SKM-1 treated with dmso at 0.1 percent for 144 hours (cell line): ENCODE measurements around the gene IL16.
"Not testable (repeated sequence)": the region's sequence is repeated elsewhere in the genome, so short reads cannot be mapped to it uniquely, and the experiment has no call there.

Experiments used
- DNase-seq: peaks from one replicate; lab custom pipeline; 2025; ENCODE audit not compliant: unreplicated experiment; lab: John Stamatoyannopoulos, UW

The IL16 gene

DNA sequence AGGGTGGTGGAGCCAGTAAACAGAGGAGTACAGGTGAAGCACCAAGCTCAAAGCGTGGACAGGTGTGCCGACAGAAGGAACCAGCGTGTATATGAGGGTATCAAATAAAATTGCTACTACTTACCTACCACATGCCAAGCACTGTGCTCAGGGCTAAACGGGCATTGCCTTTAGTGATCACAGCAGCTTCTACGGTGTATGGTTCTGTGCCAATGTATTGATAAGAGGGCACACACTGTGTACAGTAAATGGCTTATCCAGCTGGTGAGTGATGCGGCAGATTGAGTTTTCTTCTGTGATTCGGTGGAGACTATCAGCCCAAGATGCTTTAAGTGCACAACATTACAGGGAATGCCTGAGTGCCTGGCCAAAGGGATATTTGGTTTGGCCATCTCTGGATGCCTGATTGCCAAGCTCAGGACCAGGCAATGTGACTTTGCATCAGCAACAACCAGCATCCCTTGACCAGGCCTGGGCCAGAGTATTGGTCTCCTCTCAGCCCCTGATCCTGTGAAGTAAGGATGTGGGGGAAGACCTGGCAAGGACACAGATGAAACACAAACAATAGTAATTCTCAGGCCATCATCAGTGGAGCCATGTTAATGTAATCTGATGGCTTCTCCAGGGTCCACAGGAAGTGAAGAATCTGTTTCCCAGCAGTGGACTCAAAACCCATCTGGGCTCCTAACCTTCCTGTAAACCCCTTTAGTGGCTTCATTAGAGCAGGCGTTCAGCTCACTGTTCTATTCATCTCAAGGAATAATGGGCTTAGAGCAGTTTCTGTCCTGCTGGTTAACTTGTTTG is 113.2 kb downstream of the IL16 start:
- DNase-seq: no peak

DNA sequence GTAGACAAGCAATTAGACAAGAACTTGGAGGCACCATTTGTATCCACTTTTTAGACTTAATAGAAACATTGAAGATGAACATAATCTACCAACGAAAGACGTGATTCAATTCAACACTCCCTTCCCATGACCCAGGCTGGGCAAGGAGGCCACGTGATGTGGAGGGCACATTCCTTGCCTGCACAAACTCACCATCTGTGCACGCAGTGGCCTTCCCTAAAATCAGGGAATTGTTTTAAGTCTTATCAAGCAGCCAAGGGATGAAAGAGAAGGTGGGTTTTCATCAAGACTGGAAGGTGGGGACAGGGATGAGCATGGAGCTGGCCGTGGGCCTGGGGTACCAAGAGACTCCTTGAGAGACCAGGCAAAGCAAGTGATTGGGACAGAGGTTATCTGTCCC is 113.8 kb downstream of the IL16 start:
- DNase-seq: no peak

DNA sequence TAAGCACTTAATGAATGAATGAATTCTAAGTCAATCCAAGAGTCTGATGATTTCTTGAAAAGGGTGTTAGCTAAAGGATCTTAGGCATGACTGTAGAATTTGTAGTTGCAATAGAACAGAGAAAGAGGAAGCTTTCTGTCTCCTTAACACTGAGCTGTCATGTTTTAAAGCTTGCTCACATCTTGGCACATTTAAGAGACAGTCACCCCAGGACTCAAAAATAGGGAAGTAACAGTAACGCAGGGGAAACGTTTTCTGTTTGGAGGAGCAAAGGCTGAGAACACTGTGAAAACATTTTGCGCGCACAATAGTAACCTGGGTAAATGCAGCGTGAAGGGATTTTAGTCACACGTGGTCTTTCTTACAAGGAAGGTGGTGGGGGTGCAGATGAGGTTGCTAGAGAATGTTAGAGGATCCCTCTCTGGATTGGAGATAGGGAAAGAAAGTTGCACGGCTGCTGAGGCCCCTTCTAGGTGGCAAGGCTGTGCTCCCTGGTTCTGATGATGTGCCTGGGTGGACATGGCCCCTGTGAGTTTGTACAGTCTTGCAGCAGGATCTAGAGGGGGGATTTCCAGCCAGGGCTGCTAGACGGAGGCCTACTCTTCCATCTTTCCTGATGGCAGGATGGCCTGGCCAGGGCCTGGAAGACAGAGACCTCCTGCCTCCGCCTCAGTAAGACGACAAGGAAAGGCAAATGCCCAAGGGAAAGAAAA is 115.2 kb downstream of the IL16 start:
- DNase-seq: peak; percentile 99

GRCh38 chr15:81312790-81313543 is 116.3 kb downstream of the IL16 start:
- no peak for DNase-seq

DNA sequence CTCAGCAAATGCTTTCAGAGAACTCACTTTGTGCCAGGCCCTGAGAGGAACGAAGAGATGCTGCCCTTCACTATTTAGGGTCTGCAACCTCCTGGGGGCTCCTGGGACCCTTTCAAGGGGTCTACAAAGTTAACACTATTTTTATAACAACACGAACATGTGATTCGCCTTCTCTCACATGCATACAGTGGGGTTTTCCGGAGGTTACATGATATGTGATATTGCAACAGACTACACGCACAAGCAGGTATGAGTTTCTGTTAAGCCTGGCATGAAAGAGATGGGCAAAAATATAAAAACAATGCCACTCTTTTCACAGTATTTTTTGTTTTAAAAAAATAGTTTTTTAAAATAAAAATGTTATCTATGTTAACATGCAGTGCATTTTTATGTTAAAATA is 117.0 kb downstream of the IL16 start:
- no peak for DNase-seq

GRCh38 chr15:81314378-81314777 is 117.7 kb downstream of the IL16 start:
- no peak for DNase-seq

DNA sequence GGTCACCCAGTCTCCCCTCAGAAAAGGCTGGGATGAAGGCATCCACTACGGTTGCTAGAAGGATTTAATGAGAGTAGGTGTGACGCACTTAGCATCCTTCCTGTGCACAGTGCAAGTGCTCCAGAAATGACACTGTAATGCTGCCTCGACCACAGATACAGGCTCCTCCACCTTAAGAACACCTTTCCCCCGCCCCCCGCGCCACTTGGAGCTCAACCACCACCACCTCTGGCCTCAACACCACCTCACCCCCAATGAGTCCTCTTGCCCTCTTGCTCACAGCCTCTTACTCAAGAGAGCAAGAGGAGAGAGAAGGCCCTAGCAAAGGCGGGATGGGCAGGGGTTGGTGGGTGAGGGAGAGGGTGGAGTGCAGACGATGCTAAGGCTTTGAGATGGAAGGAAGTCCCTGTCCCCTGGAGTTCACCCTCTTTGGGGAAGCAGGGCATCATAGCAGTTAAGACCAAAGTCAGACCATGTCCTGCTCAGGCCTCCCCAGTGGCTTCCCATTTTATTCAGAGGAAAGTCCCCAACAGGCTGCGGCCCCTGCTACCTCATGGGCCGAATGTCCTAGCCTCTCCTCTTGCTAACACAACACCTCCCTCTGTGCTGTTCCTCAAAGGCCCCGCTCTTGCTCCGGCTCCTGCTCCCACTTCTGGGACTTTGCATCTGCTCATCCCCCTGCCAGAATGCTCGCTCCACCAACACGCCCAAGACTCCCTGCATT is 118.9 kb downstream of the IL16 start:
- DNase-seq: no peak

GRCh38 chr15:81316267-81316666 is 119.6 kb downstream of the IL16 start:
- no peak for DNase-seq

DNA sequence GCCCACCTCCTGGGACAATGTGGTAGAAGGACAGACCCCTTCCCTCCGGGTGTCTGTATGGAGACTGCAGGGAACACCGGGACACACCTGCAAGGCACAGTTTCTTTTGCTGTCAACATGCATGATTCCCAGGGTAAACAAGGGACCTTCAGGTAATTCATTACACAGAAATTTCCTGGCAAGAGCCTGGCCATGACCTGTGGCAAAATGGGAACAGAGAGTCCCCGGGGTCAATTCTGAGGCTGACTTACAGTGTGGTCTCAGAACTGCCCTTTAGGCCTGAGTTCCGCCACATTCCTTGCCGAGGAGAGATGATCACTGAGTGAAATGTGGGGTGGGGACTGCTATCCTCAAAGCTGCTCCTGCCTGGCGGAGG is 121.0 kb downstream of the IL16 start:
- DNase-seq: no peak

- no peak for DNase-seq
These were observed 125.0 kb downstream of the IL16 start for GRCh38 chr15:81321667-81322066.

DNA sequence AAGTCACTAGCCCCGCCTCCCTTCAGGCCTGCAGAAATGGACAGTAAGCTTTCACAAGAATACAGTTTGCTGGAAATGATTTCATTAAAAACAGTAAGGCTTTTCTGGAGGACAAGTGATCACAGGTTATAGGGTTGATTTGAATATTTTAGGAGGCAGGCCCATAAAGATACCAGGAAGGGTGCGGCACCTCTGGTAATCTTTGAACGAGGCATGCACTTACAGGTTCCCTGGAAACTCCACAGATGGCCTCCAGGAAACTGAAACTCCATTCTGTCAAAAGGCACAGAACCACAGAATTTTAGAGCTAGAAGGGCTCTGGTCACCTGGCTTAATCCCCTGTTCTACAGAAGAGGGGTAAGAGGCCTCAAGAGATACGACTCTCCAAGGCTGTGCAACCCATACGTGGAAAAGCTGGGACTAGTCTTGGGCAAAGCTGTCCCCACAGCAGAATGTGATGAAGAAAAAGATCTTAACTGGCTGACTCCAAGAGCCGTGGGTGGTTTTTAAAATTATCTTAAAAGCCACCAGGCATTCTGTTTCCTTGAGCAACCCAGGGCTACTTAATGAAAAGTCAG is 126.1 kb downstream of the IL16 start:
- DNase-seq: no peak

DNA sequence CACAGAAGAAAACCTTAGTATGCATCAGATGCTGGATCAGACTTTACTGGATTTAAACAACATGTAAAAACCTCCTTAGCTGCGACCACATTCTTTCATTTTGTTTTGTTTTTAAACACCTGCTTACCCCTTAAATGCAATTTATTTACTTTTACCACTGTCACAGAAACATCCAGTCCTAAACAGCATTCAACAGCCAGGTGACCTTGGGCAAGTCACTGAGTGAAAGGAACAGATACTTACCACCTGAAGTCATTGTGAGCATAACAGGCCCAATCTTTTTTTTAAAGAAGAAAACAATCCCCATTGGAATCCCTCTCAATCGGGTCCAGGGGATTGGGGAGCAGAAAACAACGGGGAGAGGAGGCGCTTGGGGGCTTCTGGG is 126.9 kb downstream of the IL16 start:
- DNase-seq: no peak

- peak; percentile 96 for DNase-seq
These were observed 127.5 kb downstream of the IL16 start, which contains the start of gene STARD5 for GRCh38 chr15:81323944-81324881. STARD5 (minus strand) TSS chr15:81324141; CDS start chr15:81324099, 42 bp downstream.

DNA sequence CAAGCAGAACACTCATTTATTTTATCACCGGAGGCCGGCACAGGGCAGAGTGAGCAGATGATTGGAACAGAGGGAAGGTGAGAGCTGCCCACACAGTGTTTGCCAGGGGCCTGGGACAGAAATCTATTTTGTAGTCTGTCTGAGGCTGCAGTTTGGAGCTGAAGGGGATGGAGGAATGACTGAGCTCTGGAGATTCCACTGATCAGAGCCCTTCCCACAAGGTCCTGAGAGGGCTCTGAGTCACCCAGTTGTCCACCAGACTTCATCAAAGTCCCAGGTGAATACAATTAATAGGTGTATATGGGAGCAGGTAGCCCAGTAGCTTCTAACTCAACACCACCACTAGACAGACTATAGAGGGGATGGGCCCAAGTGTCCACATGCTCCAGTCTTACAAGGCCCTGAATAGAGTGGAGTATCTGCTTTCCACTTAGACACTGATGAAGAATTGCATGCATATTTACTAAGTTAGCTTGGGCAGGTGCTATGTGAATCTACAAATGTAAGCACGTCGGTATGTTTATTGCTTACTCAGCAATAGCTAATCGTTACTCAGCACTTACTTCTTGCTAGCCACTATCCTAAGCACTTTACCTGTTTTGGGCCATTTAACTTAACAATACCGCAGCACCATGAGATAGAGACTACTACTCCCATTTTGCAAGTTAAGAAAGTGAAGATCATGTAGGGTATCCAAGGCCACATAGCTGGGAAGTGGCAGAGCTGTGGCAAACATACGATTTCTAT is 130.0 kb downstream of the IL16 start:
- DNase-seq: no peak

DNA sequence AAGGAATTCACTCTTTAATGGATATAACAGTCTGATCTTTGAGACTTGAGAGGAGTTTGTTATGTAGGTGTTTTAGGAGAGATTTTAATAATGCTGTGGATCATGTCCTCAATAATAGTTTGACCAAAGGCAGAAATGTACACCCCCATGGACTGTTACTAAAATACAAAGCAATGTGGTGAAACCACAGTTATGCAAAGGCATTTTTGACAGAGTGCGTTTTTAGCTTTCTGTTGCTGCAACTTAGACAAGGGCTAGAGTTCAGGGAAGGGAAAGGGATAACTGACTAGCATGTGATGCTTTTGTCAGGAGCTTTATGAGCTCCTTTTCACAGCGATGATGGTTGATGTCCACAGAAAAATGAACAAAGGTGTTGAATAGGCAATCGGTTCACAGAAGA is 130.8 kb downstream of the IL16 start:
- no peak for DNase-seq

DNA sequence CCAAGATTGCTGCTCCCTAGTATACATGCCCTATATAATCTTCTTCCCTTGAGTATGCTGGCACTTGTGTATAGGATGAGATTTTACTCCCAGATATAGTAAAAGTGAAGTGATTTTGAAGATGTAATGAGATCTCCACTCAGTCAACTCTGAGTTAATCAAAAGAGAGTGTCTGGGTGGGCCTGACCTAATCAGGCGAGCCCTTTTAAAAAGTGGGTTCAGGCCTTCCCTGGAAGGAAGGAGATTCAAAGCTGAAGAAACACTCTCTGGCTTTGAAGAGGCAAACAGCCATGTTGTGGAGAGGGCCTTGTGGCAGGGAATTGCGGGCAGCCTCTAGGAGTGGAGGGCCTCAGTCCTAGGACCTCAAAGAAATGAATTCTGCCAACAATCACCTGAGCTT is 132.8 kb downstream of the IL16 start:
- no peak for DNase-seq

- DNase-seq: no peak
These were observed 133.8 kb downstream of the IL16 start for GRCh38 chr15:81330366-81331090.

GRCh38 chr15:81331141-81331540 is 134.5 kb downstream of the IL16 start:
- DNase-seq: not testable (repeated sequence)
